LNCAP (cell line): ENCODE measurements around the gene PJA1.

ENCODE experiments used
- CTCF ChIP-seq: fragments of 450-650 bp; IDR thresholded peaks from 2 replicates; pipeline ENCODE4 v1.5.1; 2017; ENCODE audit warnings: mild to moderate bottlenecking

The PJA1 gene

GRCh38 chrX:69163936-69164741 lies 1.1 kb downstream of the PJA1 start:
- TF ChIP-seq CTCF = no peak

- TF ChIP-seq CTCF = no peak
Observed at GRCh38 chrX:69162361-69162865, 2.8 kb downstream of the PJA1 start.

GRCh38 chrX:69161786-69162349 lies 3.4 kb downstream of the PJA1 start:
- no peak for TF ChIP-seq CTCF

DNA sequence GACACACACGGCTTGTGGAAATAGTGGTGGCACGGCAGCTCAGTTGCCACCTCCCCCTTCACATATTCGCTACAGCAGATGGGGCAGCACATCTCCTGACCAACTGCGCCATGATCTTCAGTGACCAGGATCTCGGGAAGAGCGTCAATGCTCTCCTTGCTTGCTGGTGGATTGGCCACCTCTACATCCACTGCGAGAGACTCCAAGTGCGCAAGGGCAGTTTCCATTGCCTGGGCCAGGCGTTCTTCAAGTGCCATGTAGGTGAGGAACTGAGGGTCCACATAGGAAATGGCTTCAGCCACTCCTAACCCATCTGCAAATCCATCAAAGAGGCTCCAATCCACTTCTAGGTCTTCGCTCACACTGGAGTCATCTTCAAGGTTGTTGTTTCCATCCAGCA lies 3.9 kb downstream of the PJA1 start:
- TF ChIP-seq CTCF = no peak

DNA sequence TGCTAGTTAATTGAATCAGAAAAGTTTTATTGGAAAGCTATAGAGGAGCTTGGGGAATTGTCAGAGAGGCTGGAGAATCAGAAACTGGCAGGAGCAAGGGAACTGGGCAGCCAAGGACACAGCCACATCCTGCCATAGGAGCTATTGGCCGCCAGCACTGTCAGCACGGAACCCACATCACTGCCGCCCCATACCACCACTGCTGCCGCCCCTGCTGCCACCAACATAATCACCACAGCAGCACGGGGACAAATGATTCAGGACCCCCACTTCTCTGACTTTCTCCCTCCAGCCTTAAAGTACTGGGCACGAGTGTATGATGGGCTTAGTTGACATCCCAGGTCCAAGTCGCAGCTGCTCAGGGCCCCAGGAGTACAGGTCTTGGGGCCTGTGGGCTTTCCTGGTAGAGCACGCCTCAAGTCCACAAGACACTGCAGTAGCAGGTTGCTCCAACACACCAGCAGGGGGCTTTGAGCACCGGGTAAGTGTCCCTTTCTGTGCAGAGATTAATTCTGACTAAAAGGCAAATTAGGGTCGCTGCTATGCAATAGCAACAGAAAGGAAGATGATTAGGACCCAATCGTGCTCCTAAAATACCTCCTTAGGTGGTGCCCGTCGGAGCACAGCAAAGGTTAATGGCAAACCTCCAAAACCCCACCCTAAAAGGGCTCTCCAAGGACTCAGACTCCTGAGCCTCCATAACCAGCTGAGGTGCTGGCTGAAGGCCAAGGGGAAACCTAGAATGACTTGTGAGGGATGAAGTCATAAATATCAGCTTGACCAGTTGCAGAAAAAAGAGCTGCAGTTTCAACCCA lies 6.9 kb downstream of the PJA1 start:
- TF ChIP-seq CTCF = peak; percentile 28; the same call in 1 of the 2 replicates

DNA sequence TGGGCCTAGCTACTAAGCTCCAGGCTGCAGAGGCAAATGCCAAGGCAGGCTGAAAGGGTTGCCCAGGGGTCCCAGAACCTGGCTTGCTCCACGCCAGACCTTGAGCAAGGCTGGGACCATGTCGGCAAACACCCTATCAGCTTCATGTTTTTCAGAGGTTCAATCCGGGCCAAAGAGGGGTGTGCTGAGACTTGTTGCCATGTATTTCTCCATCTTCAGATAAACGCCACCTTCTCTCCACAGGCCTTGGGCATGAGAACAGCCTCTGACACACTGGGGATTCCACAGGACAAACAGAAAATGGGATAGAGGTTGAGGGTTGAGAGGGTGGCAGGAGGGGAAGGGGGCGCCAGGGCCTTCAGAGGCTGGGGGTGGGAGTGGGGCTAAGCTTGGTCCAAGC lies 8.6 kb downstream of the PJA1 start:
- no peak for TF ChIP-seq CTCF

DNA sequence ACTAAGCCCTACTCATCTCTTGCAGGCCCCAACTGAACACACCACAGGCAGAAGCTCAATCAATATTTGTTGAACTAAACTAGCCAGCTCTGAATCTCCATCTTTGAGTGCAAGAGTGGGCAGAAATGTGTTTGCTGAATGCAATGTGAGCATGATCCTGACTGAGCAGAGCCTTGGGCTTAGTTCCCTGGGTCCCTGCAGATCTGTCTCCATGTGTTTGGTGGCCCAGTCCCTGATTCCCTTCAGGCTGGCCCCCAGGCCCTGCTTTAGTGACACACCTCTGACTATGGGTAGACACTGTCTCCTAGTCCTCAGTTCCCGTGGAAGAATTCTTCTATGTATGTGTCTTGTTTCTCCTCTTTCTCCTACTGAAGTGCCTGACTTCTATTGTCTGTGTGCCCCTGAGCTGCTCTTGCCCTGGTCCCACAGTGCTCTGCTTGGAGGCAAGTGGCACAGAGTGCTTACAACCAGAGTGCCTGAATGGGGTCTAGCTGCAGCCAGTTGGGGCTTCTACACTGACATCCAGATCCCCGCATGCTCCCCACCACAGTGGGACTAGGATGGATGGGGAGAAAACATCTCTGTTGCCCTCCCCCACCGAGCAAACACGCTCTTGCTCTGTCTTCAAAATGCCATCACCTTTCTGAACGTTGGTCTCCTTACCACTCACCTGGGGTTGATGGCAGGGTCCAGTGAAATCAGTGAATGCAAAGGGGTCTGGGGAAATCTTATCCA lies 9.3 kb downstream of the PJA1 start:
- no peak for TF ChIP-seq CTCF
